Stimulated activated CD4-positive, alpha-beta T cell treated with anti-CD3 and anti-CD28 coated beads, Interleukin-4, amount 100 ng/mL, for 4 hours (primary cell): ENCODE data around the gene GRIK4.

Source experiments
- DNase-seq, 2 experiments: peaks; one replicate each; pipeline ENCODE4 v3.0.0-alpha.2; 2020

Gene GRIK4

GRCh38 chr11:120789391-120789790 is 277.8 kb downstream of the GRIK4 start:
- no peak for DNase-seq

- no peak for DNase-seq
Measured at GRCh38 chr11:120792306-120792705, 280.8 kb downstream of the GRIK4 start.

- DNase-seq = no peak
Measured at GRCh38 chr11:120793150-120793549, 281.6 kb downstream of the GRIK4 start.

GRCh38 chr11:120793806-120794479 is 282.4 kb downstream of the GRIK4 start:
- no peak for DNase-seq

GRCh38 chr11:120794748-120795147 is 283.2 kb downstream of the GRIK4 start:
- DNase-seq = no peak

- DNase-seq = no peak
Measured at GRCh38 chr11:120795185-120795584, 283.6 kb downstream of the GRIK4 start.

GRCh38 chr11:120797143-120797542 is 285.6 kb downstream of the GRIK4 start:
- DNase-seq = no peak

- no peak for DNase-seq
Measured at GRCh38 chr11:120798854-120799253, 287.3 kb downstream of the GRIK4 start.

- DNase-seq = no peak
Measured at GRCh38 chr11:120800206-120800605, 288.7 kb downstream of the GRIK4 start.

GRCh38 chr11:120801801-120802689 is 290.5 kb downstream of the GRIK4 start:
- peak in 1 of 2 experiments; percentile 36 for DNase-seq

GRCh38 chr11:120805960-120806555 is 294.5 kb downstream of the GRIK4 start:
- DNase-seq = no peak

- DNase-seq = no peak
Measured at GRCh38 chr11:120807414-120808150, 296.0 kb downstream of the GRIK4 start.

GRCh38 chr11:120808616-120809050 is 297.1 kb downstream of the GRIK4 start:
- DNase-seq = no peak

GRCh38 chr11:120810251-120810650 is 298.7 kb downstream of the GRIK4 start:
- no peak for DNase-seq

GRCh38 chr11:120811199-120811598 is 299.7 kb downstream of the GRIK4 start:
- DNase-seq = no peak

GRCh38 chr11:120811731-120812130 is 300.2 kb downstream of the GRIK4 start:
- no peak for DNase-seq

- no peak for DNase-seq
Measured at GRCh38 chr11:120814531-120815318, 303.2 kb downstream of the GRIK4 start.

- no peak for DNase-seq
Measured at GRCh38 chr11:120815319-120816100, 304.0 kb downstream of the GRIK4 start.

GRCh38 chr11:120816176-120816575 is 304.6 kb downstream of the GRIK4 start:
- DNase-seq = no peak

GRCh38 chr11:120816711-120817110 is 305.2 kb downstream of the GRIK4 start:
- no peak for DNase-seq

GRCh38 chr11:120817158-120817557 is 305.6 kb downstream of the GRIK4 start:
- no peak for DNase-seq
